CD4-positive, alpha-beta memory T cell (primary cell): Measurements from ENCODE around the gene FAM204A. TPM values are rescaled to one million over a fixed set of nuclear protein-coding genes. Genes with fewer than 3 reads are reported as not detected.
A peak's percentile ranks its signal among the peaks of the same experiment; 100 is the strongest.

ENCODE experiments used
- CTCF ChIA-PET: fragments of 350-600 bp; sonication (Branson Sonifier 250); formaldehyde crosslinking; loops from one replicate; lab custom pipeline; 2021; ENCODE audit warnings: inconsistent platforms; ENCODE audit not compliant: partially characterized antibody; lab: Charles Lee
- POLR2A ChIA-PET: fragments of 350-600 bp; sonication (Branson Sonifier 250); formaldehyde crosslinking; loops from one replicate; lab custom pipeline; 2021; ENCODE audit not compliant: partially characterized antibody; lab: Charles Lee
- DNase-seq, 5 donors: peaks; one replicate each; pipeline versions ENCODE4 v3.0.0 to v3.0.0-alpha.2; 2020 to 2022; ENCODE audit warnings: mixed read lengths in 1 of 5
- H3K27ac ChIP-seq: one replicate; pipeline ENCODE4 v1.7.0; 2013; ENCODE audit warnings: low read depth, low read length
- H3K27me3 ChIP-seq: 2 replicates; pipeline ENCODE4 v1.7.0; 2013; ENCODE audit warnings: mild to moderate bottlenecking, low read length, moderate library complexity; ENCODE audit not compliant: insufficient read depth
- H3K36me3 ChIP-seq: 2 replicates; pipeline ENCODE4 v1.7.0; 2013; ENCODE audit warnings: mild to moderate bottlenecking, low read length, moderate library complexity; ENCODE audit not compliant: insufficient read depth
- H3K4me1 ChIP-seq: 2 replicates; pipeline ENCODE4 v1.7.0; 2013; ENCODE audit warnings: mild to moderate bottlenecking, low read length, moderate library complexity; ENCODE audit not compliant: insufficient read depth
- H3K4me3 ChIP-seq, 2 donors: one replicate each; pipeline ENCODE4 v1.7.0; 2013; ENCODE audit warnings: low read length in 2 of 2, mild to moderate bottlenecking in 1 of 2
- H3K9me3 ChIP-seq, 2 donors: one replicate each; pipeline ENCODE4 v1.7.0; 2013; ENCODE audit warnings: low read length in 2 of 2, control low read depth in 1 of 2; ENCODE audit not compliant: control insufficient read depth in 1 of 2
- H3K27ac Mint-ChIP-seq, 7 donors: one replicate each; pipeline ENCODE4 v1.8.0; 2020 to 2021; ENCODE audit warnings: mixed read lengths in 7 of 7, mild to moderate bottlenecking in 6 of 7, inconsistent platforms in 3 of 7, moderate library complexity in 3 of 7
- H3K27me3 Mint-ChIP-seq, 2 donors: one replicate each; pipeline ENCODE4 v1.8.0; 2020 to 2021; ENCODE audit warnings: mixed read lengths in 2 of 2
- H3K36me3 Mint-ChIP-seq, 2 donors: one replicate each; pipeline ENCODE4 v1.8.0; 2020 to 2021; ENCODE audit warnings: mixed read lengths in 2 of 2, inconsistent platforms in 1 of 2, mild to moderate bottlenecking in 1 of 2
- H3K4me1 Mint-ChIP-seq, 4 donors: one replicate each; pipeline ENCODE4 v1.8.0; 2020 to 2021; ENCODE audit warnings: mixed read lengths in 4 of 4, mild to moderate bottlenecking in 1 of 4
- H3K4me3 Mint-ChIP-seq, 8 donors: one replicate each; pipeline ENCODE4 v1.8.0; 2020 to 2021; ENCODE audit warnings: mixed read lengths in 8 of 8, mild to moderate bottlenecking in 7 of 8, moderate library complexity in 6 of 8, inconsistent platforms in 3 of 8
- H3K9me3 Mint-ChIP-seq, 8 donors: one replicate each; pipeline ENCODE4 v1.8.0; 2020 to 2021; ENCODE audit warnings: mixed read lengths in 8 of 8, mild to moderate bottlenecking in 5 of 8, inconsistent platforms in 3 of 8, moderate library complexity in 1 of 8
- intact Hi-C: fragments of 100-400 bp; cut with micrococcal nuclease; formaldehyde crosslinking; loops from one replicate; pipeline ENCODE4 v1.15.1; 2023
- polyA plus RNA-seq, 2 donors: library from polyadenylated mRNA; unstranded; fragments of 300-500 nt; fragmentation: Illumina TruSeq; gene quantifications; one replicate each; pipeline ENCODE4 v1.2.3, GENCODE V29; 2021
- total RNA-seq, 2 experiments: library from RNA; stranded (reverse); gene quantifications; one replicate each; pipeline ENCODE4 v1.2.3, GENCODE V29; 2021

FAM204A gene
- total and polyA plus RNA-seq, 4 experiments from 2014 or later = 64.3 to 205 (median 86.9) TPM

DNA sequence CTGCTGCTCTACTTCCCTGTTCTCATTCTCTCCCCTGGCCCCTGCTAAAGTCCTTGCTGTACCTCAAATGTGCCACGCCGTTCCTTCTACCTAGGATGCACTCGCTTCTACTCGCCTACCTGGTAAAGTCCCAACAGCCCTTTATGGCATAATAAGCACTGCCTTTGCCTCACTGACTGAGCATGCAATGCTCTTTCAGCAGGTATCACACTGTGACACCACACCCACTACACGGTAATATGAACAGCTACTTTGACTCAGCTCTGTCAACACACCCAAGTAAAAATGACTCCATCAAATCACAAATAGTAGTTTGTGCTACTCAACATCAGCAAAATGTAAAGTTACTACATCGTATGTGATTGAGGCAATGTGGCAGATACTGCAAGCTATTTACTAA, 37.6 kb downstream of the FAM204A start:
- H3K9me3 ChIP-seq = no peaks in the 10 kb centered on the region
- H3K27me3 Mint-ChIP-seq = no peaks in the 10 kb centered on the region
- no peak overlapping the region for H3K4me3 ChIP-seq
- no peak overlapping the region for H3K27ac ChIP-seq
- ChIA-PET CTCF (no interaction called here), POLR2A (no interaction called here)
- H3K9me3 Mint-ChIP-seq = no peaks in the 10 kb centered on the region
- no peak overlapping the region for H3K4me3 Mint-ChIP-seq
- DNase-seq = no peak
- peaks cover 30 to 32% of the 10 kb centered on the region in 2 donors for H3K36me3 Mint-ChIP-seq
- intact Hi-C loops = no loop called here
- peaks cover 0 to 4% (median under 1%) of the 10 kb centered on the region in 4 donors for H3K4me1 Mint-ChIP-seq
- no peaks in the 10 kb centered on the region for H3K27me3 ChIP-seq
- no peaks in the 10 kb centered on the region for H3K4me1 ChIP-seq
- peak overlapping the region in 1 of 7 donors; percentile 2 for H3K27ac Mint-ChIP-seq
- peaks cover 11% of the 10 kb centered on the region for H3K36me3 ChIP-seq

GRCh38 chr10:118301211-118301610, 40.9 kb downstream of the FAM204A start:
- CTCF ChIA-PET = interaction anchor here (1.8 kb wide), 1 partner anchor 10 kb away, joined by 5 read pairs; no protein-coding TSS in a partner anchor
- Histone ChIP-seq H3K9me3 (no peaks in the 10 kb centered on the region), H3K27me3 (no peaks in the 10 kb centered on the region), H3K4me1 (no peaks in the 10 kb centered on the region), H3K36me3 (no peaks in the 10 kb centered on the region), H3K27ac (no peak overlapping the region), H3K4me3 (no peak overlapping the region)
- POLR2A ChIA-PET = no interaction called here
- Mint-ChIP-seq H3K9me3 (peaks cover 0 to 3% (median 0%) of the 10 kb centered on the region in 8 donors), H3K36me3 (peaks cover 15 to 16% of the 10 kb centered on the region in 2 donors), H3K27me3 (no peaks in the 10 kb centered on the region), H3K27ac (no peak overlapping the region), H3K4me3 (no peak overlapping the region), H3K4me1 (peaks cover 0 to 4% (median under 1%) of the 10 kb centered on the region in 4 donors)
- DNase-seq = no peak
- intact Hi-C loops = no loop called here

DNA sequence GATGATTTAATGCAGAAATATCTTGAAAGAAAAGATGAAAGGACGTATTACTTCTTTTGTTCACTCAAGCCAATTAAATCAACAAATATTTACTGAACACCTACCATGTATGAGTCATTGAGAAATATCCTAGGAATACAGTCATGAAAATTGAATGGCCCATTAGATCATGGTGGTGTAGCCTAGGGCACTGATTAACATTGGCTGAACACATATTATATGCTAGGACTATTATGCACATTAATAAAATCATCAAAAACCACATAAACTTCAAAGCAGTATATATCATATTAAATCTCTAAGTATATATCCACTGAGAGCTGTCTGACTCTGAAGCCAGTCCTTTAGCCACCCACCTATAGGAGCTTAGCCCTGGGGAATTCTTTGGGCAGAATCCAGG, 41.8 kb downstream of the FAM204A start:
- Histone ChIP-seq H3K27ac (no peak overlapping the region), H3K4me1 (no peaks in the 10 kb centered on the region), H3K27me3 (no peaks in the 10 kb centered on the region), H3K9me3 (no peaks in the 10 kb centered on the region), H3K4me3 (no peak overlapping the region), H3K36me3 (no peaks in the 10 kb centered on the region)
- POLR2A ChIA-PET = no interaction called here
- intact Hi-C loops = no loop called here
- Mint-ChIP-seq H3K4me3 (no peak overlapping the region), H3K9me3 (peaks cover 0 to 3% (median 0%) of the 10 kb centered on the region in 8 donors), H3K27me3 (no peaks in the 10 kb centered on the region), H3K4me1 (peaks cover 0 to 4% (median under 1%) of the 10 kb centered on the region in 4 donors), H3K27ac (peak overlapping the region in 1 of 7 donors; percentile 49), H3K36me3 (peaks cover 9 to 10% of the 10 kb centered on the region in 2 donors)
- CTCF ChIA-PET = no interaction called here
- no peak for DNase-seq

GRCh38 chr10:118298787-118299186, 43.3 kb downstream of the FAM204A start:
- peaks cover 0 to 2% of the 10 kb centered on the region in 2 donors for H3K27me3 Mint-ChIP-seq
- Histone ChIP-seq H3K36me3 (no peaks in the 10 kb centered on the region), H3K4me1 (no peaks in the 10 kb centered on the region), H3K27ac (no peak overlapping the region), H3K27me3 (no peaks in the 10 kb centered on the region), H3K9me3 (no peaks in the 10 kb centered on the region), H3K4me3 (no peak overlapping the region)
- POLR2A ChIA-PET = no interaction called here
- H3K4me1 Mint-ChIP-seq = no peaks in the 10 kb centered on the region
- no peak for DNase-seq
- intact Hi-C loops = no loop called here
- no peak overlapping the region for H3K27ac Mint-ChIP-seq
- peak overlapping the region in 1 of 8 donors; percentile 45 for H3K4me3 Mint-ChIP-seq
- peaks cover 0 to 6% of the 10 kb centered on the region in 2 donors for H3K36me3 Mint-ChIP-seq
- CTCF ChIA-PET = no interaction called here
- H3K9me3 Mint-ChIP-seq = peaks cover 0 to 3% (median 0%) of the 10 kb centered on the region in 8 donors

DNA sequence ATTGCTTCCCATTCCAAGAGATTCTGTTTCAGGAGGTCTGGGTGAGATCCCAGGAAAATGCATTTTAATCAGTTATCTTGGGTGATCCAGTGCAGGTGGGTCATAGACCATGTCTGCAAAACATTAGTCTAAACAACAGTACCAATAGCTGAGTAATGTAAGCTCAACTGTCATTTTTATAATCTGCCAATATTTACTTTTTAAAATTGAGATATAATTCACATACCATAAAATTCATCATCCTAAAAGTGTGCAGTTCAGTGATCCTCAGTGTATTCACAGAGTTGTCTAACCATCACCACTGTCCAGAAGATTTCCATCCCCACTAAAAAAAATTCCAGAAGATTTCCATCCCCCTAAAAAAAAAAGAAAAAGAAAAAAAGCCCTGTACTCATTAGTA, 51.0 kb downstream of the FAM204A start:
- Mint-ChIP-seq H3K4me1 (no peaks in the 10 kb centered on the region), H3K36me3 (no peaks in the 10 kb centered on the region), H3K9me3 (no peaks in the 10 kb centered on the region), H3K27ac (no peak overlapping the region), H3K27me3 (peaks cover 14 to 20% of the 10 kb centered on the region in 2 donors), H3K4me3 (no peak overlapping the region)
- Histone ChIP-seq H3K36me3 (no peaks in the 10 kb centered on the region), H3K27ac (no peak overlapping the region), H3K27me3 (no peaks in the 10 kb centered on the region), H3K4me3 (no peak overlapping the region), H3K4me1 (no peaks in the 10 kb centered on the region), H3K9me3 (no peaks in the 10 kb centered on the region)
- DNase-seq = no peak
- intact Hi-C loops = no loop called here
- POLR2A ChIA-PET = no interaction called here
- CTCF ChIA-PET = interaction anchor here (2.0 kb wide), 1 partner anchor 11 kb away, joined by 5 read pairs; no protein-coding TSS in a partner anchor

- Histone ChIP-seq H3K9me3 (no peaks in the 10 kb centered on the region), H3K27ac (no peak overlapping the region), H3K36me3 (no peaks in the 10 kb centered on the region), H3K27me3 (no peaks in the 10 kb centered on the region), H3K4me1 (no peaks in the 10 kb centered on the region), H3K4me3 (no peak overlapping the region)
- DNase-seq = no peak
- no peaks in the 10 kb centered on the region for H3K9me3 Mint-ChIP-seq
- no peaks in the 10 kb centered on the region for H3K36me3 Mint-ChIP-seq
- H3K4me3 Mint-ChIP-seq = no peak overlapping the region
- no peak overlapping the region for H3K27ac Mint-ChIP-seq
- H3K4me1 Mint-ChIP-seq = no peaks in the 10 kb centered on the region
- POLR2A ChIA-PET = no interaction called here
- peaks cover 17 to 21% of the 10 kb centered on the region in 2 donors for H3K27me3 Mint-ChIP-seq
- intact Hi-C loops = no loop called here
- CTCF ChIA-PET = interaction anchor here (2.0 kb wide), 1 partner anchor 11 kb away, joined by 5 read pairs; no protein-coding TSS in a partner anchor
Measured at GRCh38 chr10:118290471-118290995, 51.6 kb downstream of the FAM204A start.

DNA sequence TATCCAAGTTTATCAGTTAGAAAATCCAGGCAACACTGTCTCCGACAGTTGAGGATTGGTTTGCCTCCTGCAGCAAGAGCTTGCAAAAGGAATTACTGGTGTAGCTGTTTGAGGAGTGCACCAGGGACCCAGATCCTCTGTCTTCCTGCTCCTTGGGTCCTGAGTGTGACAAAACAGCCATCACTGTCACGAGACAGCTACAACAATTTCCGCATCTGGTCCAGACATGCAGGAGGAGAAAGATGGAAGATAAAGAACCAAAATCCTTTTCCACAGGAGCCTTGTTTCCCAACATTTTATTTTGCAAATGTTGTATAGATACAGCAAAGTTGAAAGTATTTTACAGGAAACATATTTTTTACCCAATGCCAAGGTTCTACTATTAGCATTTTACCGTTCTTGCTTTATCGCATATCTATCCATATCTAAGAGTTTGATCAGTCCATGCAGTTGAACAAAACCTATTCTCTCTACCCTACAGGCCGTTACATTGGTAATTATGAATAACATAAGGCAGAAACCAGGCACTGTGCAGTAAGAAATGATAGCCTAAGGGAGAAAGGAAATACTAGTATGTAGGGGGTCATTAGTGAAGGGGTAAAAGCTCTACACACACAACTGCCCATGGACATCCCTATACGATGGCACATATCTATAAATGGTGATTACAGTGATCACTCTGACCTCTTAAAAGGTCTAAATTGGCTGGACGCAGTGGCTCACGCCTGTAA, 54.9 kb downstream of the FAM204A start:
- H3K27ac ChIP-seq = no peak overlapping the region
- Mint-ChIP-seq H3K4me3 (no peak overlapping the region), H3K4me1 (peaks cover 0 to 3% (median 0%) of the 10 kb centered on the region in 4 donors), H3K27me3 (peaks cover 20% of the 10 kb centered on the region in 2 donors), H3K36me3 (no peaks in the 10 kb centered on the region), H3K9me3 (no peaks in the 10 kb centered on the region), H3K27ac (no peak overlapping the region)
- no peaks in the 10 kb centered on the region for H3K36me3 ChIP-seq
- H3K4me3 ChIP-seq = no peak overlapping the region
- no peak for DNase-seq
- POLR2A ChIA-PET = no interaction called here
- CTCF ChIA-PET = no interaction called here
- no peaks in the 10 kb centered on the region for H3K9me3 ChIP-seq
- intact Hi-C loops = no loop called here
- no peaks in the 10 kb centered on the region for H3K4me1 ChIP-seq
- H3K27me3 ChIP-seq = no peaks in the 10 kb centered on the region
